Liver (tissue), 9 donors: Measurements from ENCODE around the gene KLF13. TPM values are rescaled to one million over a fixed set of nuclear protein-coding genes. Genes with fewer than 3 reads are reported as not detected.

Experiments
- DNase-seq: peaks from one replicate; pipeline ENCODE4 v3.0.0-alpha.2; 2017; ENCODE audit warnings: low spot score
- H3K27ac ChIP-seq, 2 donors: one replicate each; pipeline ENCODE4 v1.7.0; 2013; ENCODE audit warnings: inconsistent platforms in 2 of 2, low read length in 2 of 2, control low read depth in 1 of 2, low read depth in 1 of 2, mild to moderate bottlenecking in 1 of 2
- H3K27me3 ChIP-seq, 4 donors: one replicate each; pipeline versions ENCODE4 v1.6.1 to v1.7.0; 2013; ENCODE audit warnings: low read length in 3 of 4, inconsistent platforms in 1 of 4, mild to moderate bottlenecking in 1 of 4, moderate library complexity in 1 of 4; ENCODE audit not compliant: control insufficient read depth in 4 of 4, insufficient read depth in 4 of 4
- H3K36me3 ChIP-seq, 4 donors: one replicate each; pipeline versions ENCODE4 v1.6.1 to v1.7.0; 2013; ENCODE audit warnings: low read length in 3 of 4, mild to moderate bottlenecking in 3 of 4, low read depth in 1 of 4, moderate library complexity in 1 of 4; ENCODE audit not compliant: control insufficient read depth in 4 of 4, insufficient read depth in 3 of 4
- H3K4me1 ChIP-seq, 4 donors: one replicate each; pipeline versions ENCODE4 v1.6.1 to v1.7.0; 2013; ENCODE audit warnings: low read length in 3 of 4, mild to moderate bottlenecking in 3 of 4, moderate library complexity in 1 of 4; ENCODE audit not compliant: control insufficient read depth in 4 of 4, insufficient read depth in 4 of 4
- H3K4me3 ChIP-seq, 3 donors: one replicate each; pipeline versions ENCODE4 v1.6.1 to v1.7.0; 2013; ENCODE audit warnings: low read length in 3 of 3, control low read depth in 1 of 3, low read depth in 1 of 3, mild to moderate bottlenecking in 1 of 3
- H3K9ac ChIP-seq, 2 donors: one replicate each; pipeline ENCODE4 v1.7.0; 2013; ENCODE audit warnings: low read length in 2 of 2, mild to moderate bottlenecking in 2 of 2, moderate library complexity in 2 of 2, control low read depth in 1 of 2, low read depth in 1 of 2
- H3K9me3 ChIP-seq, 4 donors: one replicate each; pipeline versions ENCODE4 v1.6.1 to v1.7.0; 2013; ENCODE audit warnings: low read length in 3 of 4; ENCODE audit not compliant: control insufficient read depth in 4 of 4
- ATF3 ChIP-seq: IDR thresholded peaks from 2 replicates; pipeline ENCODE4 v1.6.1; 2016; ENCODE audit warnings: antibody characterized with exemption
- EGR1 ChIP-seq, 2 donors: IDR thresholded peaks; 2 replicates each; pipeline ENCODE4 v1.6.1; 2016 to 2018; ENCODE audit warnings: antibody characterized with exemption in 2 of 2, low read depth in 2 of 2
- FOXA1 ChIP-seq: IDR thresholded peaks from 2 replicates; pipeline ENCODE4 v1.6.1; 2016; ENCODE audit warnings: antibody characterized with exemption
- FOXA2 ChIP-seq: IDR thresholded peaks from 2 replicates; pipeline ENCODE4 v1.6.1; 2016; ENCODE audit warnings: antibody characterized with exemption
- GABPA ChIP-seq, 2 donors: IDR thresholded peaks in 1 of 2; conservative IDR thresholded peaks in 1 of 2; 2 replicates each; pipeline ENCODE4 v1.6.1; 2016; ENCODE audit warnings: antibody characterized with exemption in 2 of 2, mild to moderate bottlenecking in 1 of 2, moderate library complexity in 1 of 2
- HNF4A ChIP-seq, 2 donors: conservative IDR thresholded peaks; 2 replicates each; pipeline ENCODE4 v1.6.1; 2016; ENCODE audit warnings: antibody characterized with exemption in 2 of 2, mild to moderate bottlenecking in 2 of 2
- HNF4G ChIP-seq: IDR thresholded peaks from 2 replicates; pipeline ENCODE4 v1.6.1; 2016; ENCODE audit warnings: antibody characterized with exemption
- MAX ChIP-seq: IDR thresholded peaks from 2 replicates; pipeline ENCODE4 v1.6.1; 2016; ENCODE audit warnings: antibody characterized with exemption
- RAD21 ChIP-seq, 2 donors: IDR thresholded peaks; 2 replicates each; pipeline ENCODE4 v1.6.1; 2016; ENCODE audit warnings: antibody characterized with exemption in 2 of 2, mild to moderate bottlenecking in 2 of 2
- REST ChIP-seq: IDR thresholded peaks from 2 replicates; pipeline ENCODE4 v1.6.1; 2016; ENCODE audit warnings: antibody characterized with exemption, mild to moderate bottlenecking
- RXRA ChIP-seq, 2 donors: IDR thresholded peaks; 2 replicates each; pipeline ENCODE4 v1.6.1; 2017 to 2018; ENCODE audit warnings: antibody characterized with exemption in 2 of 2, mild to moderate bottlenecking in 1 of 2
- SP1 ChIP-seq: IDR thresholded peaks from 2 replicates; pipeline ENCODE4 v1.6.1; 2018; ENCODE audit warnings: antibody characterized with exemption, mild to moderate bottlenecking
- TAF1 ChIP-seq: conservative IDR thresholded peaks from 2 replicates; pipeline ENCODE4 v1.6.1; 2016; ENCODE audit warnings: antibody characterized with exemption, mild to moderate bottlenecking
- YY1 ChIP-seq: IDR thresholded peaks from 2 replicates; pipeline ENCODE4 v1.6.1; 2016; ENCODE audit warnings: antibody characterized with exemption, mild to moderate bottlenecking
- ZBTB33 ChIP-seq: IDR thresholded peaks from 2 replicates; pipeline ENCODE4 v1.6.1; 2016; ENCODE audit warnings: antibody characterized with exemption
- WGBS: extraction: QIAGEN DNeasy Blood & Tissue Kit; methylation state at CpG from one replicate; pipeline ENCODE4 v1.1.7; 2013; 5-methylcytosine and 5-hydroxymethylcytosine counted together
- polyA plus RNA-seq, 2 donors: library from polyadenylated mRNA; stranded (reverse) in 1 of 2; unstranded in 1 of 2; fragments of 200-250 nt in 1 of 2; fragments of >200 nt in 1 of 2; fragmentation: Nextera tagmentation in 1 of 2; extraction: Ambion mirVana in 1 of 2; gene quantifications; one replicate each; pipeline versions ENCODE4 v1.2.1 to v1.2.3, GENCODE V29; 2013 to 2015
- total RNA-seq, 2 donors: library from RNA; depleted of rRNA; stranded (reverse); fragments of >200 nt; gene quantifications; one replicate each; pipeline ENCODE4 v1.2.3, GENCODE V29; 2014
- TF ChIP-seq, protein P1 (sequence below): fragments of 150-350 bp; IDR thresholded peaks from 2 replicates; pipeline ENCODE4 v1.5.1; 2017; ENCODE audit warnings: improper control_type of control experiment, low read depth, low read length; ENCODE audit not compliant: missing input control
- donor health status: healthy.
- donor health status: healthy.
- donor health status: healthy.
- donor health status: healthy.
- donor health status: healthy.

KLF13 gene
- total and polyA plus RNA-seq, 4 donors, result 17.4 to 77.1 (median 57.5) TPM

DNA sequence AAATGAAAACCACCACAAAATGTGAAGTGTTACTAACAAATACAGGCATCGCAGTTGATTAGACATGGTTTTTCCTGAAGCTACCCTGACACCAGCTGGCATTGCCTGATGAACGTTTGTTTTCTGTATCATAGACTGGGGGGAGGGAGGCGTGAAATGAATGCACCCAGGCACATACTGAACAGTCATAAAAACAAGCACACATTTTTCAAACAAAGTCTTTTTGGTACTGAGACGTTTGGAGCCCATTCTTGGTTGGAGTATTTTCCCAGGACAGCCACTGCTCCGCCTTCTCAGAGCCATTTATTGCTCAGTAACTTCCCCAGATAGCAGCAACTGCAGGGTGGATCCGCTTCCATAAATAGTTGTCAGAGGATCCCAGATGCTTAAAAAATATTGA, 52.4 kb downstream of the KLF13 start:
- Histone ChIP-seq H3K36me3 (peaks cover 2 to 5% (median 4%) of the 10 kb centered on the region in 4 donors), H3K27me3 (no peaks in the 10 kb centered on the region), H3K4me3 (no peak overlapping the region), H3K9me3 (no peaks in the 10 kb centered on the region), H3K4me1 (peaks cover 6 to 24% (median 12%) of the 10 kb centered on the region in 4 donors), H3K27ac (no peak overlapping the region), H3K9ac (no peak overlapping the region)
- TF ChIP-seq YY1, result no peak
- TF ChIP-seq ATF3, result no peak
- DNase-seq, result no peak
- 79% methylated on average over 6 of the region's 6 CpGs for WGBS

DNA sequence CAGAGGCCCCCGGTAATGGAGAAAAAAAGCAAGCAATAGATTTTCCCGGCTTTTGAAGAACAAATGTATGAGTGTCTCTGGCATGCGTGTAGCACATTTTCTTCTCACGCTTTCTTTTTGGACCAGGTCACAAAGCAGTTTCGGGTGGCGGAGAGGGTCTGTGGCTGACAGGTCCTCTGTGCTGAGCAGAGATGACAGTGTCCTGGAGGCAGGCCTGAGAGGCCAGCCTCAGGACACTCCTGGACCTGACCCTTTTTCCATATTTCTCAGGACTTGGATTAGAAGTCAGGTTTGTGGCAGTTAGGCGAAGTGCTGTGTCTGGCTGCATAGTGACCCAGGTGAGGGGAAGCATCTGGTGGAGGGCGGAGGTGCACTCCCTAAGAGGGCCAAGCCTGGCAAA, 52.9 kb downstream of the KLF13 start:
- DNase-seq, result no peak
- Histone ChIP-seq H3K36me3 (peaks cover 2 to 5% (median 4%) of the 10 kb centered on the region in 4 donors), H3K4me1 (peaks cover 6 to 21% (median 12%) of the 10 kb centered on the region in 4 donors), H3K27me3 (no peaks in the 10 kb centered on the region), H3K4me3 (no peak overlapping the region), H3K9ac (no peak overlapping the region), H3K27ac (no peak overlapping the region), H3K9me3 (no peaks in the 10 kb centered on the region)
- 97% methylated on average over 8 of the region's 8 CpGs for WGBS
- TF ChIP-seq REST, result no peak
- TF ChIP-seq FOXA1, result no peak
- TF ChIP-seq GABPA (IDR thresholded peaks at IDR 0.05 in 1 of 2, conservative IDR thresholded peaks at IDR 0.05 in 1 of 2), result no peak
- no peak for TF ChIP-seq HNF4A (conservative IDR thresholded peaks at IDR 0.05)
- TF ChIP-seq YY1, result no peak
- no peak for TF ChIP-seq HNF4G
- no peak for TF ChIP-seq MAX
- TF ChIP-seq FOXA2, result no peak
- no peak for TF ChIP-seq EGR1 (IDR thresholded peaks at IDR 0.05; ENCODE audit: low read depth in 2 of 2)
- TF ChIP-seq TAF1, result no peak
- TF ChIP-seq RAD21 (IDR thresholded peaks at IDR 0.05), result no peak
- TF ChIP-seq, protein P1, sequence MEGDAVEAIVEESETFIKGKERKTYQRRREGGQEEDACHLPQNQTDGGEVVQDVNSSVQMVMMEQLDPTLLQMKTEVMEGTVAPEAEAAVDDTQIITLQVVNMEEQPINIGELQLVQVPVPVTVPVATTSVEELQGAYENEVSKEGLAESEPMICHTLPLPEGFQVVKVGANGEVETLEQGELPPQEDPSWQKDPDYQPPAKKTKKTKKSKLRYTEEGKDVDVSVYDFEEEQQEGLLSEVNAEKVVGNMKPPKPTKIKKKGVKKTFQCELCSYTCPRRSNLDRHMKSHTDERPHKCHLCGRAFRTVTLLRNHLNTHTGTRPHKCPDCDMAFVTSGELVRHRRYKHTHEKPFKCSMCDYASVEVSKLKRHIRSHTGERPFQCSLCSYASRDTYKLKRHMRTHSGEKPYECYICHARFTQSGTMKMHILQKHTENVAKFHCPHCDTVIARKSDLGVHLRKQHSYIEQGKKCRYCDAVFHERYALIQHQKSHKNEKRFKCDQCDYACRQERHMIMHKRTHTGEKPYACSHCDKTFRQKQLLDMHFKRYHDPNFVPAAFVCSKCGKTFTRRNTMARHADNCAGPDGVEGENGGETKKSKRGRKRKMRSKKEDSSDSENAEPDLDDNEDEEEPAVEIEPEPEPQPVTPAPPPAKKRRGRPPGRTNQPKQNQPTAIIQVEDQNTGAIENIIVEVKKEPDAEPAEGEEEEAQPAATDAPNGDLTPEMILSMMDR, result no peak
- TF ChIP-seq RXRA (IDR thresholded peaks at IDR 0.05), result no peak
- no peak for TF ChIP-seq ATF3
- no peak for TF ChIP-seq ZBTB33
- no peak for TF ChIP-seq SP1
